ENCODE measurements around the gene GTF2H2C.
A peak's percentile ranks its signal among the peaks of the same experiment; 100 is the strongest.
"Not testable (repeated sequence)": the region's sequence is repeated elsewhere in the genome, so short reads cannot be mapped to it uniquely, and the experiment has no call there.

GTF2H2C gene

GRCh38 chr5:69559908-69560330, at the start of gene GTF2H2C:
TSS of gene GTF2H2C (plus strand) at chr5:69560191. CDS start at chr5:69565133, 4,942 bp downstream.
- H3K4me3 ChIP-seq (ENCODE audit: control insufficient read depth, low read depth, low read length), result peak within 1 kb of the TSS; percentile 46
- TF ChIP-seq CTCF (IDR thresholded peaks at IDR 0.05; ENCODE audit: control insufficient read depth, insufficient read depth, low read depth, low read length, missing control alignments), result peak; percentile 40
- peak; percentile 18 for DNase-seq (ENCODE audit: low read depth)

- TF ChIP-seq CTCF (IDR thresholded peaks at IDR 0.05; ENCODE audit: control insufficient read depth, insufficient read depth, low read depth, low read length, missing control alignments), result no peak
- DNase-seq (ENCODE audit: low read depth), result no peak
- no peak overlapping the region for H3K4me3 ChIP-seq (ENCODE audit: control insufficient read depth, low read depth, low read length)
These were observed 49.3 kb upstream of the GTF2H2C start for GRCh38 chr5:69510694-69511093.

GRCh38 chr5:69512740-69513260, 47.2 kb upstream of the GTF2H2C start:
- TF ChIP-seq CTCF (IDR thresholded peaks at IDR 0.05; ENCODE audit: control insufficient read depth, insufficient read depth, low read depth, low read length, missing control alignments), result no peak
- no peak for DNase-seq (ENCODE audit: low read depth)
- no peak overlapping the region for H3K4me3 ChIP-seq (ENCODE audit: control insufficient read depth, low read depth, low read length)

- H3K4me3 ChIP-seq (ENCODE audit: control insufficient read depth, low read depth, low read length); DNase-seq (ENCODE audit: low read depth): not testable (repeated sequence)
These were observed 44.4 kb upstream of the GTF2H2C start for GRCh38 chr5:69515570-69515969.

GRCh38 chr5:69516769-69517168, 43.2 kb upstream of the GTF2H2C start:
- DNase-seq (ENCODE audit: low read depth), result no peak
- TF ChIP-seq CTCF (IDR thresholded peaks at IDR 0.05; ENCODE audit: control insufficient read depth, insufficient read depth, low read depth, low read length, missing control alignments), result no peak
- no peak overlapping the region for H3K4me3 ChIP-seq (ENCODE audit: control insufficient read depth, low read depth, low read length)

- no peak overlapping the region for H3K4me3 ChIP-seq (ENCODE audit: control insufficient read depth, low read depth, low read length)
- DNase-seq (ENCODE audit: low read depth), result no peak
These were observed 42.2 kb upstream of the GTF2H2C start for GRCh38 chr5:69517763-69518212.

GRCh38 chr5:69519285-69519684, 40.7 kb upstream of the GTF2H2C start:
- H3K4me3 ChIP-seq (ENCODE audit: control insufficient read depth, low read depth, low read length), result no peak overlapping the region
- no peak for TF ChIP-seq CTCF (IDR thresholded peaks at IDR 0.05; ENCODE audit: control insufficient read depth, insufficient read depth, low read depth, low read length, missing control alignments)
- DNase-seq (ENCODE audit: low read depth), result no peak

More at GRCh38 chr5:69517763-69518212, 42.2 kb upstream of the GTF2H2C start:
- TF ChIP-seq CTCF (IDR thresholded peaks at IDR 0.05; ENCODE audit: control insufficient read depth, insufficient read depth, low read depth, low read length, missing control alignments), result no peak

Measured in AG09309 (cell line).